ENCODE data around the gene MRPS33.
"Not testable (repeated sequence)": the region's sequence is repeated elsewhere in the genome, so short reads cannot be mapped to it uniquely, and the experiment has no call there.

MRPS33 gene

DNA sequence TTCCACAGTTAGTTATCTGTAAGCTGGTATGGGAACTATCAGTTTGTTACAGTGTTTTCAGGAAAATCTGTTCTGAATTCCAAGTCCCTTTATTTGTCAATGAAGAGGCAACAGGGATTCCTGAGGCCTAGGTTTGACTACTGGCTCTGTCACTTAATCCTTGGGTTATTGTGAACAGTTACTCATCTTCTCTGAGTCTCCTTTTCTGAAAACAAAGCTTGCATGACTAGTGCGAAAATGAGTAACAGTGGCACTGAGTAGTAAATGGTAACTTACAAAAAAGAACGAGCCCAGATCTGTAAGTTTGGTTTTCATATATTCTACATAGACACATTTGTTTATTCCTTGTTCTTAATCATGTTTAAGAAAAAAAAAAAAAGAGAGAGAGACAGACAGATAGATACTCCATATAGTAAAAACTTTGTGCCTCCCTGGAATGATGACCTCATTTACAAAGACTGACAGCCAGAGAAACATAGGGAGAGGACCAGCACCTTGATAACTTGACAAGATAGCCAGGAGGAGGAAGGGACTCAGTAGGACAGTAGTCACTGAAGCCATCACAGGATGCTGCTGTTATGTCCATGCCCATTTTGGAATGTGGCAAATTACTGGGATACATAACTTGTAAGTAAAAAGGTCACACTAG lies 1.9 kb downstream of the MRPS33 start:
- DNase-seq: no peak

DNA sequence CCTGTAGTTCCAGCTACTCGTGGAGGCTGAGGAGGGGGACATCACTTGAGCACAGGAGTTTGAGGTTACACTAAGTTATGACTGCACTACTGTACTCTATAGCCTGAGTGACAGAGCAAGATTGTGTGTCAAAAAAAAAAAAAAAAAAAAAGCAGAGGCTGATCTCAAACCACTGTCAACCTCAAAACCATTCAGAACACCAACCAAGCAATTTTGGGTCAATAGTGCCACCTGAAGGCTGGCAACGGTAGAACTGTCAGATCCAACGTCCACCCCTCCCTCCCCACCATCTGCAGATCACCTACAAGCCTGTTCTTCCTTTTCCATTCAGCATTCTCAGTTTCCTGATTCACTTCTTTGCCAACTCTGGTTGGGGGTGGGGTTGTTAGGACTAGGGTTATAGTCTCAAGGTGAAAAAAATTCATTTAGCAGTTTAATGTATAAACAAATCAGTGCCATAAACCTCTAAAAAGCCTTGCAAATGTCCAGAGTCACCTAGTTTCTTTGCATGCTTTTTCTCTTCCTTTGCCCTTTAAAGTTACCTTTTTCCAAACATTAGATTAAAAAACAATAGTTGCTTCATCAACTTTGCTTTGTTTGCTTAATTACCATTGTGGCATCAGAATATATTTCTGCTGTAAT lies 2.6 kb downstream of the MRPS33 start:
- DNase-seq: peak in 43 of 56 donors; percentile 2 to 76 (median 21)

GRCh38 chr7:141011443-141011842 lies 3.3 kb downstream of the MRPS33 start:
- DNase-seq: no peak

GRCh38 chr7:141003172-141004065 lies 11.3 kb downstream of the MRPS33 start:
- DNase-seq: no peak

- no peak for DNase-seq
These were observed 13.2 kb downstream of the MRPS33 start for GRCh38 chr7:141001546-141001945.

- no peak for DNase-seq
These were observed 13.6 kb downstream of the MRPS33 start for GRCh38 chr7:141001122-141001521.

DNA sequence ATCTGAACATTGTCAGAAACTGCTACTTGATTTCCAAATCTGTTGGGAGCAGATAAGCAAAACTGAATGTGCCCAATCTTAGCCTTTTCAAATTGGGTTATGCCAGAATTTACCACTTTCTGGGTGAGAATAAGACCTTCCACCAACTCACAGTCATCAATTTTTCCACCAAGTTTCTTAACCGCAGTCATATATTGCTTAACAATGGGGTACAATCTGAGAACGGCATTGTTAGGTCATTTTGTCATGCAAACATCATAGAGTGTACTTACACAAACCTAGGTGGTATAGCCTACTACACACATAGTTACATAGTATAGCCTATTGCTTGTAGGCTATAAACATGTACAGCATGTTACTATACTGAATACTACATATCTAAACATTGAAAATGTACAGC lies 16.0 kb downstream of the MRPS33 start:
- no peak for DNase-seq

GRCh38 chr7:140992422-140992821 lies 22.3 kb downstream of the MRPS33 start:
- no peak for DNase-seq

DNA sequence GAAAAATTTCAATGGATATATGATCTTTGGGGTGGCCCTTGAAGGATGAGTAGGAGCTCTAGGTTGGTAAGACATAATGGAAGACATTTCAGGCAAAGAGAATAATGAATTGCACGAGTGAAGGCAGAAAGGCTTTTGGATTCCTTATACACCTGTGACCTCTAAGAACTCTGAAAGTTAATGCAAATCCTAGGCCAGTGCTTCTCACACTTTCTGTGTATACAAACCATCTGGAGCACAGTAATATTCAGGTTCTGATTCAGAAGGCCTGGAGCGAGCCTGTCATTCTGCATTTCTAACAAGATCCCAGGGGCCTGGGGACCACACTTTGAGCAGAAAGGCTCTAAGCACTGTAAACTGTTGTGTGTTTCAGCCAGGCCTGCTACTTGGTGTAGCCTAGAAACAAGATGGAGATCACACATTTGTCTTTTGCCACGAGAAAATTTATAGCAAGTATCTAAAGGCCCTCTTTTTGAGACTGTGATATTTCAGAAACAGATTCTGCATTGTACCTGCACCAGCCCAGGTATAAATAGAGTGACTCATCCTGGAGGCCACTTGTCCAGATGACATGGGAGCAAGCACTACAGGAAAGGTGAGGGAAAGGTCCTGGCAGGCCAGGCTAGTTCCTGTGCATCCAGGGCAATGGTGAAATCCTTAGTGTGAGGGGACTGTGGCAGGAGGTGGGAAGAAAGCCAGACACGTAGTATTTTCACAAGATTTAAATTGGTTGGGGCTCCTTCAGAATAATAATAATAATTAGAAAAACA lies 24.4 kb downstream of the MRPS33 start:
- no peak for DNase-seq

DNA sequence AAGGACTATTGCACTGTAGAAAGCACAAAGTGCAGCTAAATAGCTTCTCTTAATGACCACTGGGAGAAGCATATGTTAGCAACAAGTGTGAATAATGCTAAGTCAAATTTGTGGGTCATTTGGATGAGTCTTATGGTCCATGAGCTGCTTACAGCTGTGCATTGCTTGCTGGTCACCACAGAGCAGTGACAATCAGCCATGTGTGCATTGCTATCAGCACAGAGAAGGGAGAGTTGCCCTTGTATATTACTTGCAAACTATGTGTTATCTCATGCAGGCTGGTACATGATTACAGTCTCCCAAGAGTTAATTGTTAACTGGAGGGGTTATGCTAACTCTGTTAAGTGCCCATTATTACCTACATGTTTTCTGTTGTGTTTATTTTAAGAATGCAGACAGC lies 25.7 kb downstream of the MRPS33 start:
- no peak for DNase-seq

- DNase-seq: no peak
These were observed 30.9 kb downstream of the MRPS33 start for GRCh38 chr7:140983802-140984201.

- no peak for DNase-seq
These were observed 32.2 kb downstream of the MRPS33 start for GRCh38 chr7:140982508-140982907.

DNA sequence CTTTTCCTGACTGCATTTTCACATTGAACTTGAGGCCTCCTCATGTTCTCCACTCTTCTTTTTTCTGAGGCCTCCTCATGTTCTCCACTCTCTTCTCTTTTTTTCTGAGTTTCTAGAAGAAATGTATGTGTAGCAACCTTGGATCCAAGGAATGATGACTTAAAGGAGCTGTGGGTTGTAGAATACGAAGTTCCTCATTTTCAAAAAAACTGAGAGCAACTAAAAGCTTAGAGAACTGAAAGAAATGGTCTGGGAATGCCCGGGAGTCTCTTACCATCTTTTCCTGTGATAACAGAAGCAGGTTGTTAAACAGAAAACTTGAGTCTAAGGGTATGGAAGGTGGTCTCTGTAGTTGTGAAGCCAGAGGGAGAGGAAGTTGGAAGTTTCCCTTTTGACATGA lies 32.8 kb downstream of the MRPS33 start:
- DNase-seq: no peak

DNA sequence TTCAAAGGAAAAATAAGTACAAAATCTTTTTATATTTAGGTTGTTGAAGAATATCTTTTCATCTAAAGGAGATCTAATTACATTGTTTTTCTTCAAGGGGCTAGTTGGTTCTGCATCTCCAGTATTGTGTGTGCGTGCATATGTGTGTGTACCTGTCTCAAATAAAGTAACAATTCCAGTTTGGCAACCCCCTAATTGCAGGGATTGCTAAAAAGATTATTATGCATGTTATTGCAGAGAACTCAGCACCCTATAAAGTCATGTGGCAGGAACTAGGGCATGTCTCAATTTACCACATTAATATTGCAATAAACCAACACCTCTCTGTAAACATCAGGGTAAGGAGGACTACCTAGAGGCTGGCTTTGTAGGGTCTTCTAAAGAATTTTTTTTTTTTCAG lies 37.0 kb downstream of the MRPS33 start:
- DNase-seq: no peak

GRCh38 chr7:140972876-140973829 lies 41.6 kb downstream of the MRPS33 start:
- DNase-seq: no peak

DNA sequence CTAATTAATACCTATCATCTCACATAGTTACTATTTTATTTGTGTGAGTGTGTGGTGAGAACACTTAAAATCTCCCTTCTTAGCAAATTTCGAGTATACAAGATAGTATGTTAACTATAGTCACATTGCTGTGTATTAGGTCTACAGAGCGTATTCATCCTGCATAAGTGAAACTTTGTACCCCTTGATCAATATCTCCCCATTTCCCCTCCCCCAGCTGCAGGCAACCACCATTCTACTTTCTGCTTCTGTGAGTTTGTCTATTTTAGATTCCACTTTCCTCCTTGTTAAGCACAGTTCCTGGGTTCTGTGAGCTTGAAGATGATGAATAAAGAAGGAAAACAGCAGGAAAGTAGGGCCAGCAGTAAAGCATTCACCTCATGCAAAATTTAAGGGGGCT lies 42.4 kb downstream of the MRPS33 start:
- DNase-seq: no peak

DNA sequence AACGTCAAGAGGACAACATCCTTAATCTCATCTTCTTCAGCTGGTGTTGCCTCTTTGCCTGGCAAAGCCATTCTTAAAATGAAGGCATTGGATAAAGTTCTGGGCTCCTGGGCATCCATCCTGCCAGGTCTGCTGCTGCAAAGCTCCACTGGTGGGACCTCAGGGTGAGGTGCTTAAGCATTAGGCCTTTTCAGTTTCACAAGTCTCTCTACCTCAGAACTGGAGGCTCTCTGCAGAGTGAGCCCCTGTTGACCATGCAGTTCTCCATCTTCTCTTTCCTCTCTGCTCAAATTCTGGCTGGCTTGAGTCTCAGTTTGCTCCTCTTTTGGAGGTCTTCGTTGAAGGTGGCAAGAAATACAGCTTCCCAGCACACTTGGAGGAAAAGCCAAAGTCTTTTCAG lies 47.3 kb downstream of the MRPS33 start:
- no peak for DNase-seq

DNA sequence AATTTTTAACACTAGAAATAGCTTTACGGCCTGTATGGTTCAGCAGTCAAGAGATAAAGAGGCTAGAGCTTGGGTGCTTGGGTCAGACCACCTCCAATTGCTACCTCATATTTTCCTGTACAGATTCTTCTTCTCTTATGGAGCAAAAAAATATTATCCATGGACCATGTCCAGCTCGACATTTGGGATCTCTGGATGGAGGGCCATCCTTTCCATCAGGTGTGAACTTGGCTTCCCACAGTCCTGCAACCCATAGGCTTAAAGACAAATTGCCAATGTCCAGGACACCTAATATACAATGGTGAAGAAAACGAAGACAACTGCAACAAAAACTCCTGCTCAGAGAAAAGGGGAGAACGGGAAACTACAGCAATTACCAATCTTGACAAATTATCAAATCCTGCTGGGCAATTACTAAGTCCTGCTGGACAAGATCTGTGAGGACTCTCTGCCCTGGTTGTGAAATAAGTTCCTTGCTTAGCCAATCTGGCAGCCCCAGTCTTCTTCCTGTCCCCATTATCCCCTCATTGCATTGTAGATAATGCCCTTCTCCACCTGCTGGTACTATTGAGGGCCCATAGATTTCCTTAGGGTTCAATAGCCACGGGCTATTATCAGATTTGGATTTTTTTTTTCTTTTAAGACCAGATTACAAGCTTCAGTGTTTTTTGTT lies 48.1 kb downstream of the MRPS33 start:
- DNase-seq: no peak

GRCh38 chr7:140961117-140961516 lies 53.6 kb downstream of the MRPS33 start:
- no peak for DNase-seq

- DNase-seq: not testable (repeated sequence)
These were observed 57.8 kb downstream of the MRPS33 start for GRCh38 chr7:140956997-140957396.

All from nucleus accumbens (tissue), 56 donors.